Endothelial cell of umbilical vein (primary cell): Measurements from ENCODE around the gene KIF26B. TPM values are rescaled to one million over a fixed set of nuclear protein-coding genes. Genes with fewer than 3 reads are reported as not detected.
"Not testable (repeated sequence)": the region's sequence is repeated elsewhere in the genome, so short reads cannot be mapped to it uniquely, and the experiment has no call there.

ENCODE experiments used
- BruUV-seq: library from RNA; stranded (reverse); fragments of 400-500 nt; replicated peaks from 2 replicates; lab custom pipeline; 2021; lab: Mats Ljungman, UMichigan
- CTCF ChIA-PET: fragments of 300-600, 350-600 bp; sonication (Branson Sonifier 250); formaldehyde crosslinking; loops from one replicate; lab custom pipeline; 2021; ENCODE audit warnings: antibody characterized with exemption, inconsistent platforms; lab: Charles Lee
- POLR2A ChIA-PET: fragments of 300-600, 350-600 bp; sonication (Branson Sonifier 250); formaldehyde crosslinking; loops from one replicate; lab custom pipeline; 2021; ENCODE audit warnings: antibody characterized with exemption, inconsistent platforms; lab: Charles Lee
- DNase-seq: peaks from one replicate; pipeline ENCODE4 v3.0.0-alpha.2; 2011; ENCODE audit warnings: low read depth, low spot score
- FAIRE-seq: peaks from 2 replicates; lab custom pipeline; 2011; peaks lifted over from hg19 to GRCh38; lab: Jason Lieb, UNC
- H2AFZ ChIP-seq: 2 replicates; pipeline ENCODE4 v1.6.0; 2012; ENCODE audit warnings: low read depth, low read length, control low read depth, inconsistent platforms
- H3K27ac ChIP-seq: 2 replicates; pipeline ENCODE4 v1.5.1; 2011; ENCODE audit warnings: low read depth, mild to moderate bottlenecking, control low read depth, low read length, moderate library complexity; ENCODE audit not compliant: insufficient read depth
- H3K27me3 ChIP-seq, 2 experiments: 2 replicates each; pipeline versions ENCODE4 v1.6.0 to v1.6.1; 2011; ENCODE audit warnings: low read length in 2 of 2, mixed read lengths in 1 of 2; ENCODE audit not compliant: control insufficient read depth in 2 of 2, insufficient read depth in 2 of 2
- H3K36me3 ChIP-seq, 2 experiments: 2 replicates in 1 of 2; 3 replicates in 1 of 2; pipeline ENCODE4 v1.5.1; 2011; ENCODE audit warnings: low read length in 2 of 2, mild to moderate bottlenecking in 1 of 2, moderate library complexity in 1 of 2; ENCODE audit not compliant: control insufficient read depth in 2 of 2, insufficient read depth in 2 of 2; ENCODE audit errors: extremely low read depth in 1 of 2
- H3K4me1 ChIP-seq: 3 replicates; pipeline ENCODE4 v1.5.1; 2011; ENCODE audit warnings: mild to moderate bottlenecking, low read length; ENCODE audit not compliant: control insufficient read depth, insufficient read depth; ENCODE audit errors: extremely low read depth
- H3K4me2 ChIP-seq: 2 replicates; pipeline ENCODE4 v1.6.1; 2011; ENCODE audit warnings: low read length, control low read depth, mixed read lengths; ENCODE audit not compliant: insufficient read depth
- H3K4me3 ChIP-seq, 3 experiments: fragments of 200-600 bp in 1 of 3; sonication (generic), shearing (Covaris generic) in 1 of 3; replicated peaks in 1 of 3; 2 replicates each; pipeline ENCODE4 v1.5.1; 2011 to 2016; ENCODE audit warnings: control low read depth in 3 of 3, low read length in 3 of 3, mild to moderate bottlenecking in 2 of 3, inconsistent platforms in 1 of 3, low read depth in 1 of 3, moderate library complexity in 1 of 3; ENCODE audit not compliant: insufficient read depth in 1 of 3
- H3K79me2 ChIP-seq: 2 replicates; pipeline ENCODE4 v1.6.0; 2012; ENCODE audit warnings: low read length, inconsistent platforms; ENCODE audit not compliant: control insufficient read depth, insufficient read depth
- H3K9ac ChIP-seq: replicated peaks from 2 replicates; pipeline ENCODE3; 2011; ENCODE audit warnings: low read length, control low read depth; ENCODE audit not compliant: insufficient read depth; ENCODE audit errors: extremely low read depth
- H3K9me1 ChIP-seq: replicated peaks from 3 replicates; pipeline ENCODE4 v1.6.0; 2011; ENCODE audit warnings: mild to moderate bottlenecking, low read length; ENCODE audit not compliant: control insufficient read depth, insufficient read depth; ENCODE audit errors: extremely low read depth
- H3K9me3 ChIP-seq: replicated peaks from 2 replicates; pipeline ENCODE4 v1.5.1; 2012; ENCODE audit warnings: low read length, inconsistent platforms; ENCODE audit not compliant: control insufficient read depth, insufficient read depth
- H4K20me1 ChIP-seq: replicated peaks from 2 replicates; pipeline ENCODE3; 2011; ENCODE audit warnings: mild to moderate bottlenecking, low read length; ENCODE audit not compliant: control insufficient read depth, insufficient read depth; ENCODE audit errors: extremely low read depth
- EZH2 ChIP-seq: IDR thresholded peaks from 2 replicates; pipeline ENCODE4 v1.6.1; 2012; ENCODE audit warnings: borderline replicate concordance, low read depth, mild to moderate bottlenecking, moderate library complexity, low read length, inconsistent platforms; ENCODE audit not compliant: severe bottlenecking
- FOS ChIP-seq: IDR thresholded peaks from 2 replicates; pipeline ENCODE4 v1.6.1; 2011; ENCODE audit warnings: mild to moderate bottlenecking, low read length, moderate library complexity, borderline replicate concordance; ENCODE audit not compliant: insufficient read depth
- GATA2 ChIP-seq: IDR thresholded peaks from 2 replicates; pipeline ENCODE4 v1.7.0; 2011; ENCODE audit warnings: low read depth, mild to moderate bottlenecking, moderate library complexity, mixed read lengths, low read length; ENCODE audit not compliant: insufficient read length, insufficient read depth
- JUN ChIP-seq: IDR thresholded peaks from 2 replicates; pipeline ENCODE4 v1.6.1; 2011; ENCODE audit warnings: borderline replicate concordance, low read depth; ENCODE audit not compliant: insufficient read length, insufficient read depth
- MYC ChIP-seq: IDR thresholded peaks from one replicate; pipeline ENCODE4 v1.6.1; 2011; ENCODE audit warnings: mild to moderate bottlenecking, low read depth, low read length
- POLR2A ChIP-seq: IDR thresholded peaks from 2 replicates; pipeline ENCODE4 v1.6.1; 2012; ENCODE audit warnings: low read depth, mild to moderate bottlenecking, control low read depth, low read length
- POLR2AphosphoS5 ChIP-seq: IDR thresholded peaks from 2 replicates; pipeline ENCODE4 v1.6.1; 2012; ENCODE audit warnings: low read depth, mild to moderate bottlenecking, control low read depth, low read length, moderate library complexity; ENCODE audit not compliant: insufficient read depth
- dilution Hi-C: fragments of 300-500 bp; cut with MboI; formaldehyde crosslinking; loops from one replicate; pipeline ENCODE4 v1.15.0; 2019; ENCODE audit warnings: low sequenced_read_pairs; ENCODE audit not compliant: extremely low pct_ligation_motif_present
- intact Hi-C: fragments of 100-400 bp; cut with micrococcal nuclease; formaldehyde crosslinking; loops from one replicate; pipeline ENCODE4 v1.10.0; 2022
- polyA plus RNA-seq, 4 experiments: library from polyadenylated mRNA; depleted of rRNA in 3 of 4; stranded (reverse) in 3 of 4; unstranded in 1 of 4; fragments of >200 nt; gene quantifications; 2 replicates each; pipeline versions ENCODE4 v1.2.1 to v1.2.3, GENCODE V29; 2011 to 2012; ENCODE audit warnings: missing spikeins in 1 of 4
- total RNA-seq: library from RNA; stranded (reverse); gene quantifications from 2 replicates; pipeline ENCODE4 v1.2.3, GENCODE V29; 2021
- TF ChIP-seq, protein P1 (sequence below): IDR thresholded peaks from 2 replicates; pipeline ENCODE4 v1.6.1; 2011; ENCODE audit not compliant: insufficient read depth, insufficient read length
- TF ChIP-seq, protein P2 (sequence below), 2 donors: IDR thresholded peaks; 1 replicate in 1 of 2; 2 replicates in 1 of 2; pipeline ENCODE4 v1.5.1; 2011; ENCODE audit warnings: low read length in 2 of 2, mild to moderate bottlenecking in 2 of 2, moderate library complexity in 2 of 2, control low read depth in 1 of 2, inconsistent platforms in 1 of 2, low read depth in 1 of 2; ENCODE audit not compliant: insufficient read depth in 1 of 2; ENCODE audit errors: extremely low read depth in 1 of 2

The KIF26B gene
- total and polyA plus RNA-seq, 2 donors (not counting 3 experiments of a cell fraction or from before 2014, with no cell fraction given), result 0.04 to 0.49 TPM

DNA sequence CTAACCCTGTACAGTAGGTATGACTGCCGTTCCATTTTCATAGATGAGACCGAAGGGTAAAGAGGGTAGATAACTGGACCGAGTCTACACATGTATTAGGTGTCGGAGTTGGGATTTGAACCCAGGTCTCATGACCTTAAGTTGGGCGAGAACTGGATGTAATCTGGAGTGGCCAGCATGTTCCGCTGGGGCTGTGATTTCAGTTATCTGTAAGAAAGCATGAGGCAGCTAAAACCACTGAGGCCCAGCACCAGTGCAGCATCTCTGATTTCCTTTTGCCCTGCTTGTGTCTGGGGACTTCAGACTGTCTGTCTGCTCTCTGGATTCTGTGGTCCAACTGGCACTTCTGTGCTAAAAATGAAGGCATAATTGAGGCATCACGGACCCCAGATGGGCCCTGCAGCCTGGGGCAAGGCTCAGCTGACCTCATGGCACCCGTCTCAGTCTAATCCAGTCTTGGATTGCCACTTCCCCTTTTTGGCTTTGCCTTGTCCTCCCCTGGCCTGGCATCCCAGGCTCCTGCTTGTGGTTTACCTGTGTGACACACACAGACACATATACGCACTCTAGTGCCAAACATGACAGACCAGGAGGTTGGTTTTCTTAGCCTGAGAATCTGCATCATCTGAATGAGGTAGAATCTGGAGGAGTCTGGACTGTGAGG lies 180.2 kb downstream of the KIF26B start:
- H3K79me2 ChIP-seq, result no peaks in the 10 kb centered on the region
- no peaks in the 10 kb centered on the region for H3K27me3 ChIP-seq
- intact Hi-C loops, result no loop called here
- no peaks in the 10 kb centered on the region for H4K20me1 ChIP-seq
- dilution Hi-C loops, result no loop called here
- TF ChIP-seq JUN (no peak), FOS (no peak), MYC (no peak), EZH2 (no peak), POLR2AphosphoS5 (no peak), POLR2A (no peak), GATA2 (no peak)
- TF ChIP-seq, protein P1, sequence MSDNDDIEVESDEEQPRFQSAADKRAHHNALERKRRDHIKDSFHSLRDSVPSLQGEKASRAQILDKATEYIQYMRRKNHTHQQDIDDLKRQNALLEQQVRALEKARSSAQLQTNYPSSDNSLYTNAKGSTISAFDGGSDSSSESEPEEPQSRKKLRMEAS, result no peak
- TF ChIP-seq, protein P2, sequence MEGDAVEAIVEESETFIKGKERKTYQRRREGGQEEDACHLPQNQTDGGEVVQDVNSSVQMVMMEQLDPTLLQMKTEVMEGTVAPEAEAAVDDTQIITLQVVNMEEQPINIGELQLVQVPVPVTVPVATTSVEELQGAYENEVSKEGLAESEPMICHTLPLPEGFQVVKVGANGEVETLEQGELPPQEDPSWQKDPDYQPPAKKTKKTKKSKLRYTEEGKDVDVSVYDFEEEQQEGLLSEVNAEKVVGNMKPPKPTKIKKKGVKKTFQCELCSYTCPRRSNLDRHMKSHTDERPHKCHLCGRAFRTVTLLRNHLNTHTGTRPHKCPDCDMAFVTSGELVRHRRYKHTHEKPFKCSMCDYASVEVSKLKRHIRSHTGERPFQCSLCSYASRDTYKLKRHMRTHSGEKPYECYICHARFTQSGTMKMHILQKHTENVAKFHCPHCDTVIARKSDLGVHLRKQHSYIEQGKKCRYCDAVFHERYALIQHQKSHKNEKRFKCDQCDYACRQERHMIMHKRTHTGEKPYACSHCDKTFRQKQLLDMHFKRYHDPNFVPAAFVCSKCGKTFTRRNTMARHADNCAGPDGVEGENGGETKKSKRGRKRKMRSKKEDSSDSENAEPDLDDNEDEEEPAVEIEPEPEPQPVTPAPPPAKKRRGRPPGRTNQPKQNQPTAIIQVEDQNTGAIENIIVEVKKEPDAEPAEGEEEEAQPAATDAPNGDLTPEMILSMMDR (IDR thresholded peaks at IDR 0.05; ENCODE audit: extremely low read depth in 1 of 2, insufficient read depth in 1 of 2, low read depth in 1 of 2, low read length in 2 of 2), result no peak
- DNase-seq (no peak), FAIRE-seq (no peak)
- no peak overlapping the region for H2AFZ ChIP-seq
- H3K9ac ChIP-seq, result no peak overlapping the region
- no TSS peak for BruUV-seq
- no peak overlapping the region for H3K4me3 ChIP-seq
- H3K4me2 ChIP-seq, result no peak overlapping the region
- ChIA-PET POLR2A (no interaction called here), CTCF (no interaction called here)
- H3K9me1 ChIP-seq, result no peaks in the 10 kb centered on the region
- H3K36me3 ChIP-seq, result no peaks in the 10 kb centered on the region
- H3K9me3 ChIP-seq, result no peaks in the 10 kb centered on the region
- H3K27ac ChIP-seq, result no peak overlapping the region
- H3K4me1 ChIP-seq, result no peaks in the 10 kb centered on the region

DNA sequence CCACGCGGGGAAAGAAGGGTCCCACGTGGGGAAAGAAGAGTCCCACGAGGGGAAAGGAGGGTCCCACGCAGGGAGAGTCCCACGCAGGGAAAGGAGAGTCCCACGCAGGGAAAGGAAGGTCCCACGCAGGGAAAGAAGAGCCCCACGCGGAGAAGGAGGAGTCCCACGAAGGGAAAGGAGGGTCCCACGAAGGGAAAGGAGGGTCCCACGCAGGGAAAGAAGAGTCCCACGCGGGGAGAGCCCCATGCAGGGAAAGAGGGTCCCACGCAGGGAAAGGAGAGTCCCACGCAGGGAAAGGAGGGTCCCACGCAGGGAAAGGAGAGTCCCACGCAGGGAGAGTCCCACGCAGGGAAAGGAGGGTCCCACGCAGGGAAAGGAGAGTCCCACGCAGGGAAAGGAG lies 180.9 kb downstream of the KIF26B start:
- H3K36me3 ChIP-seq, H3K4me3 ChIP-seq, H3K79me2 ChIP-seq, H3K9me1 ChIP-seq, DNase-seq, FAIRE-seq, H3K4me2 ChIP-seq, intact Hi-C loops, H3K9me3 ChIP-seq, H3K27ac ChIP-seq, H3K4me1 ChIP-seq, dilution Hi-C loops, H2AFZ ChIP-seq, BruUV-seq, POLR2A ChIA-PET, CTCF ChIA-PET, H4K20me1 ChIP-seq, H3K9ac ChIP-seq, H3K27me3 ChIP-seq: not testable (repeated sequence)
